ENCODE results near the gene TTC32. TPM values are rescaled to one million over a fixed set of nuclear protein-coding genes. Genes with fewer than 3 reads are reported as not detected.

TTC32 gene
- total and polyA plus RNA-seq, 2 donors from 2014 or later: 8.6 to 17.7 TPM

- no peak overlapping the region for H3K9ac ChIP-seq (ENCODE audit: low read length in 3 of 3)
- FAIRE-seq: no peak
- H3K9me3 ChIP-seq (ENCODE audit: control insufficient read depth in 2 of 3, insufficient read depth in 1 of 3, low read length in 3 of 3): no peaks in the 10 kb centered on the region
- no peak overlapping the region for H3K27ac ChIP-seq (ENCODE audit: low read depth in 2 of 2, low read length in 2 of 2)
- no peak for TF ChIP-seq CTCF (IDR thresholded peaks at IDR 0.05; ENCODE audit: borderline replicate concordance, extremely low read depth, insufficient read depth)
- DNase-seq: peak in 1 of 5 donors; percentile 15
- intact Hi-C loops (cut with DNase I): no loop called here
- no peak overlapping the region for H3K4me3 ChIP-seq (ENCODE audit: low read length in 3 of 3)
- H3K4me1 ChIP-seq (ENCODE audit: control insufficient read depth in 2 of 3, insufficient read depth in 2 of 3, low read depth in 1 of 3, low read length in 3 of 3): no peaks in the 10 kb centered on the region
- H3K36me3 ChIP-seq (ENCODE audit: control insufficient read depth in 2 of 3, insufficient read depth in 3 of 3, low read length in 3 of 3): no peaks in the 10 kb centered on the region
- H3K27me3 ChIP-seq (ENCODE audit: control insufficient read depth, insufficient read depth, low read length): no peaks in the 10 kb centered on the region
These were observed 25.0 kb downstream of the TTC32 start for GRCh38 chr2:19876751-19877150.

- Histone ChIP-seq H3K36me3 (ENCODE audit: control insufficient read depth in 2 of 3, insufficient read depth in 3 of 3, low read length in 3 of 3) (no peaks in the 10 kb centered on the region), H3K27ac (ENCODE audit: low read depth in 2 of 2, low read length in 2 of 2) (no peak overlapping the region), H3K9ac (ENCODE audit: low read length in 3 of 3) (no peak overlapping the region), H3K9me3 (ENCODE audit: control insufficient read depth in 2 of 3, insufficient read depth in 1 of 3, low read length in 3 of 3) (no peaks in the 10 kb centered on the region), H3K27me3 (ENCODE audit: control insufficient read depth, insufficient read depth, low read length) (no peaks in the 10 kb centered on the region), H3K4me1 (ENCODE audit: control insufficient read depth in 2 of 3, insufficient read depth in 2 of 3, low read depth in 1 of 3, low read length in 3 of 3) (no peaks in the 10 kb centered on the region), H3K4me3 (ENCODE audit: low read length in 3 of 3) (no peak overlapping the region)
- TF ChIP-seq CTCF (IDR thresholded peaks at IDR 0.05; ENCODE audit: borderline replicate concordance, extremely low read depth, insufficient read depth): no peak
- intact Hi-C loops (cut with DNase I): no loop called here
- FAIRE-seq (no peak), DNase-seq (peak in 1 of 5 donors; percentile 42)
These were observed 26.5 kb downstream of the TTC32 start for GRCh38 chr2:19875280-19875679.

- no peak overlapping the region for H3K27ac ChIP-seq (ENCODE audit: low read depth in 2 of 2, low read length in 2 of 2)
- H3K27me3 ChIP-seq (ENCODE audit: control insufficient read depth, insufficient read depth, low read length): no peaks in the 10 kb centered on the region
- TF ChIP-seq CTCF (IDR thresholded peaks at IDR 0.05; ENCODE audit: borderline replicate concordance, extremely low read depth, insufficient read depth): no peak
- peak in 1 of 5 donors; percentile 12 for DNase-seq
- intact Hi-C loops (cut with DNase I): no loop called here
- H3K36me3 ChIP-seq (ENCODE audit: control insufficient read depth in 2 of 3, insufficient read depth in 3 of 3, low read length in 3 of 3): no peaks in the 10 kb centered on the region
- H3K9me3 ChIP-seq (ENCODE audit: control insufficient read depth in 2 of 3, insufficient read depth in 1 of 3, low read length in 3 of 3): no peaks in the 10 kb centered on the region
- no peak overlapping the region for H3K4me3 ChIP-seq (ENCODE audit: low read length in 3 of 3)
- H3K4me1 ChIP-seq (ENCODE audit: control insufficient read depth in 2 of 3, insufficient read depth in 2 of 3, low read depth in 1 of 3, low read length in 3 of 3): no peaks in the 10 kb centered on the region
- no peak for FAIRE-seq
- H3K9ac ChIP-seq (ENCODE audit: low read length in 3 of 3): no peak overlapping the region
These were observed 27.1 kb downstream of the TTC32 start for GRCh38 chr2:19874726-19875125.

GRCh38 chr2:19873014-19873413, 28.8 kb downstream of the TTC32 start:
- DNase-seq: no peak
- TF ChIP-seq CTCF (IDR thresholded peaks at IDR 0.05; ENCODE audit: borderline replicate concordance, extremely low read depth, insufficient read depth): no peak

More at GRCh38 chr2:19873014-19873413, 28.8 kb downstream of the TTC32 start:
- no peaks in the 10 kb centered on the region for H3K27me3 ChIP-seq (ENCODE audit: control insufficient read depth, insufficient read depth, low read length)
- no peak overlapping the region for H3K4me3 ChIP-seq (ENCODE audit: low read length in 3 of 3)
- no peak overlapping the region for H3K9ac ChIP-seq (ENCODE audit: low read length in 3 of 3)
- FAIRE-seq: no peak
- intact Hi-C loops (cut with DNase I): no loop called here
- H3K27ac ChIP-seq (ENCODE audit: low read depth in 2 of 2, low read length in 2 of 2): no peak overlapping the region
- H3K36me3 ChIP-seq (ENCODE audit: control insufficient read depth in 2 of 3, insufficient read depth in 3 of 3, low read length in 3 of 3): no peaks in the 10 kb centered on the region
- no peaks in the 10 kb centered on the region for H3K4me1 ChIP-seq (ENCODE audit: control insufficient read depth in 2 of 3, insufficient read depth in 2 of 3, low read depth in 1 of 3, low read length in 3 of 3)
- H3K9me3 ChIP-seq (ENCODE audit: control insufficient read depth in 2 of 3, insufficient read depth in 1 of 3, low read length in 3 of 3): no peaks in the 10 kb centered on the region

All from kidney (tissue), 14 donors.